Endometrium (tissue), 2 donors: Measurements from ENCODE around the gene PIK3C3.

ENCODE experiments used
- FAIRE-seq: peaks from 2 replicates; lab custom pipeline; 2012; peaks lifted over from hg19 to GRCh38; lab: Jason Lieb, UNC
- donor health status: control.
- donor health status: control.

The PIK3C3 gene

GRCh38 chr18:41966943-41967342 is 11.9 kb downstream of the PIK3C3 start:
- FAIRE-seq: no peak

GRCh38 chr18:41967680-41968079 is 12.6 kb downstream of the PIK3C3 start:
- no peak for FAIRE-seq

- no peak for FAIRE-seq
Measured at GRCh38 chr18:41969881-41970280, 14.8 kb downstream of the PIK3C3 start.

GRCh38 chr18:41972067-41972925 is 17.3 kb downstream of the PIK3C3 start:
- FAIRE-seq: no peak

GRCh38 chr18:41973983-41974382 is 18.9 kb downstream of the PIK3C3 start:
- no peak for FAIRE-seq

GRCh38 chr18:41974796-41975201 is 19.8 kb downstream of the PIK3C3 start:
- FAIRE-seq: no peak

- FAIRE-seq: no peak
Measured at GRCh38 chr18:41975284-41975683, 20.2 kb downstream of the PIK3C3 start.

- FAIRE-seq: no peak
Measured at GRCh38 chr18:41977233-41977632, 22.2 kb downstream of the PIK3C3 start.

- FAIRE-seq: no peak
Measured at GRCh38 chr18:41982942-41983660, 28.1 kb downstream of the PIK3C3 start.

GRCh38 chr18:41985914-41986313 is 30.9 kb downstream of the PIK3C3 start:
- FAIRE-seq: no peak

- FAIRE-seq: no peak
Measured at GRCh38 chr18:41989508-41989907, 34.5 kb downstream of the PIK3C3 start.

- no peak for FAIRE-seq
Measured at GRCh38 chr18:41992066-41992465, 37.0 kb downstream of the PIK3C3 start.

- no peak for FAIRE-seq
Measured at GRCh38 chr18:41992703-41993102, 37.7 kb downstream of the PIK3C3 start.

GRCh38 chr18:41993151-41993550 is 38.1 kb downstream of the PIK3C3 start:
- no peak for FAIRE-seq

GRCh38 chr18:41996020-41996419 is 41.0 kb downstream of the PIK3C3 start:
- no peak for FAIRE-seq

- FAIRE-seq: no peak
Measured at GRCh38 chr18:41999751-42000150, 44.7 kb downstream of the PIK3C3 start.

- no peak for FAIRE-seq
Measured at GRCh38 chr18:42001801-42002200, 46.8 kb downstream of the PIK3C3 start.

- no peak for FAIRE-seq
Measured at GRCh38 chr18:42004653-42005052, 49.6 kb downstream of the PIK3C3 start.

GRCh38 chr18:42005782-42006181 is 50.7 kb downstream of the PIK3C3 start:
- FAIRE-seq: no peak

GRCh38 chr18:42009457-42009856 is 54.4 kb downstream of the PIK3C3 start:
- FAIRE-seq: peak; percentile 74

- FAIRE-seq: no peak
Measured at GRCh38 chr18:42011053-42011452, 56.0 kb downstream of the PIK3C3 start.

- FAIRE-seq: no peak
Measured at GRCh38 chr18:42018831-42019230, 63.8 kb downstream of the PIK3C3 start.

- no peak for FAIRE-seq
Measured at GRCh38 chr18:42024131-42024530, 69.1 kb downstream of the PIK3C3 start.

- no peak for FAIRE-seq
Measured at GRCh38 chr18:42025491-42025890, 70.5 kb downstream of the PIK3C3 start.
